Stimulated activated CD4-positive, alpha-beta T cell treated with anti-CD3 and anti-CD28 coated beads, Interleukin-15, amount 100 ng/mL, for 48 hours (primary cell): ENCODE measurements around the gene PPM1G.
"Not testable (repeated sequence)": the region's sequence is repeated elsewhere in the genome, so short reads cannot be mapped to it uniquely, and the experiment has no call there.

ENCODE experiments used
- DNase-seq, 2 donors: peaks; one replicate each; pipeline ENCODE4 v3.0.0-alpha.2; 2020; ENCODE audit warnings: low read depth in 2 of 2

Gene PPM1G

DNA sequence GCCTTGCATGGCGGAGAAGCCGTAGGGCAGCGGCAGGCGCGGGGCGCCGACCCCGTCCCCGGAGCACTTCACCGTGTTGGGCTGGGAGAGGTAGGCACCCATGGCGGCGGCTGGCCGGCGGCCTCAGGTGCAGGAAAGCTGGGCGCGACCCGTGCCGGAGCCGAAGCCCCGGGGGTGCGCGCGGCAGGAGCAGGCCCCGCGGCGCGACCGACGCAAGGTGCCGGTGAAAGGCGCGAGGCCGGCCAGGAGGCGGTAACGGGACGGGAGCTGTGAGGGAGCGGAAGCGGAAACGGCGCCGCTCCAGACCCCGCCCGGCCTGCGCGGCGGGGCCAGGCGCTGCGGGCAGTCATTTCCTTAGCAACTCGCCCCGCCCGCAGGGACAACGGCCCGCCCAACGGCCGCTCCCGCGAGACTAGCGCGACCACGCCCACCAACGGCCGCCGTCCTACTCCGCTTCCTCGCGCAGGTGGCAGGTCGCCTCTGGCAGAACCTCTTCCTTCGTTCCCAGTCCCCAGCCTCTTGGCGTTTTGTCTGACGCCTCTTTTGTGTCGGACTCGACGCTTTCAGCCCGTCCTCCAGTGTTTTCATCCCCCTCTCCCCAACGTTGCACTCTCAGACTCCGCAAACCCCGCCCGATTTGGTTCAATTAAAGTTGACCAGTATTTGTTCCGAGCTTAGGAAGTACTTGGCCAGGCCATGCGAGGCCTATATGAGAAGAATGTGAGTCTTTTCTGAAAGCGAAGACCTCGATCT lies at the start of gene PPM1G:
Gene PPM1G (minus strand): TSS at position 271 of the 753 bp plus-strand sequence. CDS start 169 bp downstream, at position 102.
- DNase-seq = peak; percentile 91 to 96

DNA sequence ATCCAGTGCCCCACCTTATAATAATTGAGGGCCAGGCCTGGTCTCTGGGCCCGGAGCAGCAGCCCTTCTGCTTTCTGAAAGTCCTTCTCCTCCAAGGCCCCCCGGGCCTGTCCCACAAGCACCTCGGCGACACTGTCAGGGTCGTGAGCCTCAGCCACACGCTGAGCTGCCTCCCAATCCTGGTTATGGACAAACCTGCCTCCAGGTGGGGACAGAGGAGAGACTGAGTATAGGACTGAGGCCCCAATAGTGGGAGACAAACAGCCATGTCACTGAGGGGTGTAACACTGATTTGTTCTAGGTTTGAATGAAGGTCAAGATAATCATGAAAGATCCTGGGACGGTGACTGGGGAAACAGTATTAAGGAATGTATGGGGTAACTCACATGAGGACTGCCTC lies 44.6 kb upstream of the PPM1G start:
- no peak for DNase-seq

- no peak for DNase-seq
Measured at GRCh38 chr2:27451095-27451494, 41.7 kb upstream of the PPM1G start.

GRCh38 chr2:27448381-27448780 lies 39.0 kb upstream of the PPM1G start:
- DNase-seq = no peak

DNA sequence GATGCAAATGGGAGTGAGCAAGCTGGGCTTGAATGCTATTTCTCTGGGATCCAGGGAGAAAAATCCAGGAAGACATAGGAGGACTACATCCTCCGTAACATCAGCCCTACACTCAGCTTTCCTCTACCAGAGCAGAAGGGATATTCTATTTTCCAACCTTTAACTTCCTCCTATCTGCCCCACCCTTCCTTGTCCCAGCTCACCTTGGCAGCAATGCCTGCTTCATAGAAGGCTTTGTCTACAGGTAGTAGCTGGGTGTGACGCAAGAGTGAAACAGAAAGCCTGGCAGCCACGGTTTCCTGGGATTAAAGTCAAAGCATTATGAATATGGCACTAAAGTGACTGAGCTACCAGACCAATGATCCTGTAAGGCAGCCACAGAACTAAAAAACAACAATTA lies 36.7 kb upstream of the PPM1G start:
- no peak for DNase-seq

- no peak for DNase-seq
Measured at GRCh38 chr2:27445615-27446014, 36.2 kb upstream of the PPM1G start.

DNA sequence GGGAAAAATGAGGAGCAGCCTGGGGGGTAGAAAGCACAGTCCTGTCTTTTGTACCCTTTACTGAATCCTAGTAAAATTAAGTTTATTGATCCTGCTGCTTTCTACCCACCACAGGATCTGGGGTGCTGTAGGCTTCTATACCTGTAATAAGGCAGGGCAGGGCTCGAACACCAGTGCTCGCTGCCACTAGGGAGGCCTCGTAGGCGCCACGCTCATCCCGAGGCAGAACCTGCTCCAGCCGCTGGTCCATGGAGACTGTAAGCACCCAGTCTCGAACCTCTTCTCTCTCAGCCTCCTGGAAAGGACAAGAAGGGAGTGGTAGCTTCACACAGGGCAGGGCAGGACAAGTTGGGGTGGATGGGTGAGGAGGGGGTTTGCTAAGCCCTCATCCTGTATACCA lies 35.8 kb upstream of the PPM1G start:
- no peak for DNase-seq

GRCh38 chr2:27442920-27443282 lies 33.5 kb upstream of the PPM1G start:
- DNase-seq = no peak

- DNase-seq = peak in 1 of 2 donors; percentile 18
Measured at GRCh38 chr2:27441958-27442919, 32.8 kb upstream of the PPM1G start, which contains the start of gene KRTCAP3. Gene KRTCAP3 (plus strand): TSS chr2:27442381. CDS start chr2:27442413, 32 bp downstream.

GRCh38 chr2:27441226-27441926 lies 32.0 kb upstream of the PPM1G start:
- DNase-seq = no peak

- DNase-seq = no peak
Measured at GRCh38 chr2:27435628-27436027, 26.2 kb upstream of the PPM1G start.

DNA sequence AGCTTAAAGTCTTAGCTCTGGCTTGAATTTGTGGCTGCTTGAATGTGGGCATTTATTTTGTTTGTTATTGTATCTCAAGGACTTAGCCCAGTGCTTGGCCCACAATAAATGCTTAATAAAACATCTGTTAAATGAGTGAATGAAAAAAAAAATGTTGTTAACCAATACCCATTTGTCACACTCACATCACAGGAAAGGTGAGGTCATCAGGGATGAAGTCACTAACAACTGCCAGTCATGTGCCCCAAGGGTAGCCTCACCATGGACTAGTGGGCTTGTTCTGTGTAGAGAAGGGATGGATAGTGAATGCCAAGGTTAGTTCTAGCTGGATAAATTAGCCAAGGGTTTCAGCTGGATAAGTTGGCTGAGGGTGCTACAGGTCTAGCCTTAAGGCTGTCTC lies 22.0 kb upstream of the PPM1G start:
- DNase-seq = no peak

- DNase-seq = peak; percentile 50 to 61
Measured at GRCh38 chr2:27428978-27429541, 19.7 kb upstream of the PPM1G start.

DNA sequence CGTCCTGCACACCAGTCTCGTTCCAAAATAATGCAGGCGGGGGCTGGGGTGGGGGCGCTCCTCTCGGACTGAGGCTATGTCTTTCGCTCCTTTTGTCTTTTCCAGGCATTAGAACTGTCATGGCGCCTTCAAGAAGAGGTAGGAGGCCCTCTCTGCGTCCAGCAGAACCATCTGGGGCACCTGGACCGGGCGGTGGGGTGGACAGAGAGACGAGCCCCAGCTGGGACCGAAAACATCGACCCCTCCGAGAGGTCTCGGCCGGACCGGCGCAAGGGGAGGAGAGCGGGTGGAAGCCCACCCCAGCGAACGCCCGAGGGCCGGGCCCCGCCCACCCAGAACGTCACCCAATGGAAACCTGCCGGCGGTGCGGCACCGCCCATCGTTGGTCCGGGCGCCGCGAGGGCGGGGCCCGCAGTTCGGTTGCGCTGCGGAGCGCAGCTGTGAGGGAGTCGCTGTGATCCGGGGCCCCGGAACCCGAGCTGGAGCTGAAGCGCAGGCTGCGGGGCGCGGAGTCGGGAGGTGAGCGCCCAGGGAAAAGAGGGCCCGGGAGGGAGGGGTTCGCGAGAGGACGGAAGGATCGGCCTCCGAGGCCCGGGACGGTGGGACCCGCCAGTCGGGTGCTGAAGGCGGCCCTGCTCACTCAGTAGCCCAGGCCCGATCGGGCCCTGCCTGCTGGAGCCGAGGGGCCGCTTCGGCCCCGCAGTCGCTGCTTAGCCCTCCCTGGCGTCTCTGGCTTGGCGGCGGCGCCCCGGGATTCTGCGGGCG lies 19.0 kb upstream of the PPM1G start, which contains the start of gene NRBP1:
Gene NRBP1 (plus strand): TSS at position 419 of the 765 bp plus-strand sequence. CDS start 4,643 bp downstream, outside the sequence.
- DNase-seq = peak; percentile 78 to 93

DNA sequence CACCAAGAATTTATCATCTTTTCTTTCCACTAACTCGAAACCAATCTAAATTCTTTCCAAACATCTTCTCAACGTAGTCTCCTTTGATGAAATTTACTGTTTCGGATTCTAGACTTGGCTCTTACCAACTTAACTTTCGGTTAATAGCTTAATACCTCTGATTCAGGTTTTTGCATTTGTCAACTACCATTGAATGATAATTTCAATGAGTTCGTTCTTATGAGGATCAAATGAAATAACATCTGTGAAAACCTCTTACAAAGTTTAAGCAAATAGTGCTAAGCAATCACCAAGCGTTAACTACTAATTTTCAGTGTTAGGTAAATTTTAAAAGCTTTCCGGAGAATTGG lies 18.4 kb upstream of the PPM1G start:
- no peak for DNase-seq

- not testable (repeated sequence) for DNase-seq
Measured at GRCh38 chr2:27425039-27425438, 15.6 kb upstream of the PPM1G start.

GRCh38 chr2:27422958-27423357 lies 13.6 kb upstream of the PPM1G start:
- DNase-seq = no peak

GRCh38 chr2:27421660-27422250 lies 12.4 kb upstream of the PPM1G start:
- DNase-seq = no peak

GRCh38 chr2:27420996-27421395 lies 11.6 kb upstream of the PPM1G start:
- DNase-seq = no peak

GRCh38 chr2:27416151-27416550 lies 6.8 kb upstream of the PPM1G start:
- DNase-seq = no peak
